Thymus (tissue), 14 donors: ENCODE data around the gene TCEANC2. TPM values are rescaled to one million over a fixed set of nuclear protein-coding genes. Genes with fewer than 3 reads are reported as not detected.
"Not testable (repeated sequence)": the region's sequence is repeated elsewhere in the genome, so short reads cannot be mapped to it uniquely, and the experiment has no call there.

Experiments
- DNase-seq, 9 donors: peaks; one replicate each; pipeline ENCODE4 v3.0.0-alpha.2; 2013; ENCODE audit warnings: low spot score in 9 of 9, low read depth in 6 of 9, missing footprints in 1 of 9
- H3K27ac ChIP-seq, 2 donors: one replicate each; pipeline ENCODE4 v1.5.1; 2013; ENCODE audit warnings: control low read depth in 1 of 2, low read depth in 1 of 2, low read length in 1 of 2, mild to moderate bottlenecking in 1 of 2, moderate library complexity in 1 of 2
- H3K27me3 ChIP-seq, 2 donors: one replicate each; pipeline ENCODE4 v1.5.1; 2013; ENCODE audit warnings: low read length in 1 of 2; ENCODE audit not compliant: control insufficient read depth in 2 of 2, insufficient read depth in 1 of 2
- H3K36me3 ChIP-seq, 2 donors: one replicate each; pipeline ENCODE4 v1.5.1; 2013; ENCODE audit warnings: low read length in 1 of 2, mild to moderate bottlenecking in 1 of 2, moderate library complexity in 1 of 2; ENCODE audit not compliant: control insufficient read depth in 2 of 2, insufficient read depth in 2 of 2
- H3K4me1 ChIP-seq, 2 donors: one replicate each; pipeline ENCODE4 v1.5.1; 2013; ENCODE audit warnings: low read length in 2 of 2; ENCODE audit not compliant: control insufficient read depth in 2 of 2, insufficient read depth in 2 of 2
- H3K4me3 ChIP-seq, 2 donors: one replicate each; pipeline ENCODE4 v1.5.1; 2013; ENCODE audit warnings: low read length in 2 of 2, control low read depth in 1 of 2, mild to moderate bottlenecking in 1 of 2
- H3K9me3 ChIP-seq, 2 donors: one replicate each; pipeline ENCODE4 v1.5.1; 2013; ENCODE audit warnings: low read length in 1 of 2, mild to moderate bottlenecking in 1 of 2; ENCODE audit not compliant: control insufficient read depth in 2 of 2, insufficient read depth in 1 of 2
- WGBS: extraction: QIAGEN DNeasy Blood & Tissue Kit; methylation state at CpG from one replicate; pipeline ENCODE4 v1.1.7; 2013; 5-methylcytosine and 5-hydroxymethylcytosine counted together
- long read RNA-seq, 10 donors: transcript quantifications; one replicate each; lab custom pipeline, GENCODE V29; 2026
- polyA plus RNA-seq: library from polyadenylated mRNA; stranded (reverse); fragments of 200-250 nt; gene quantifications from one replicate; pipeline ENCODE4 v1.2.3, GENCODE V29; 2013
- total RNA-seq: library from RNA; stranded (reverse); fragments of 120-200 nt; gene quantifications from one replicate; pipeline ENCODE4 v1.2.4, GENCODE V29; 2013
- donor health status: healthy.

The TCEANC2 gene
- 5.2 TPM for total RNA-seq
- 4.0 TPM for polyA plus RNA-seq
- long read RNA-seq, donor 1, full-length matches to known transcripts: 2 of 2 reads
- long read RNA-seq, donor 1, partial matches to known transcripts: 0 of 2 reads
- long read RNA-seq, donor 1, other reads (novel, unspliced or antisense): 0 of 2 reads
- long read RNA-seq, donor 2, full-length matches to known transcripts: 32 of 32 reads
- long read RNA-seq, donor 2, partial matches to known transcripts: 0 of 32 reads
- long read RNA-seq, donor 2, other reads (novel, unspliced or antisense): 0 of 32 reads
- long read RNA-seq, donor 3, full-length matches to known transcripts: 12 of 86 reads
- long read RNA-seq, donor 3, partial matches to known transcripts: 55 of 86 reads
- long read RNA-seq, donor 3, other reads (novel, unspliced or antisense): 19 of 86 reads
- long read RNA-seq, donor 4, full-length matches to known transcripts: 7 of 7 reads
- long read RNA-seq, donor 4, partial matches to known transcripts: 0 of 7 reads
- long read RNA-seq, donor 4, other reads (novel, unspliced or antisense): 0 of 7 reads
- long read RNA-seq, donor 5, full-length matches to known transcripts: 12 of 318 reads
- long read RNA-seq, donor 5, partial matches to known transcripts: 18 of 318 reads
- long read RNA-seq, donor 5, other reads (novel, unspliced or antisense): 288 of 318 reads
- long read RNA-seq, donor 6, full-length matches to known transcripts: 10 of 10 reads
- long read RNA-seq, donor 6, partial matches to known transcripts: 0 of 10 reads
- long read RNA-seq, donor 6, other reads (novel, unspliced or antisense): 0 of 10 reads
- long read RNA-seq, donor 7, full-length matches to known transcripts: 10 of 10 reads
- long read RNA-seq, donor 7, partial matches to known transcripts: 0 of 10 reads
- long read RNA-seq, donor 7, other reads (novel, unspliced or antisense): 0 of 10 reads
- long read RNA-seq, donor 8, full-length matches to known transcripts: 4 of 4 reads
- long read RNA-seq, donor 8, partial matches to known transcripts: 0 of 4 reads
- long read RNA-seq, donor 8, other reads (novel, unspliced or antisense): 0 of 4 reads
- long read RNA-seq, donor 9, full-length matches to known transcripts: 11 of 11 reads
- long read RNA-seq, donor 9, partial matches to known transcripts: 0 of 11 reads
- long read RNA-seq, donor 9, other reads (novel, unspliced or antisense): 0 of 11 reads
- long read RNA-seq, donor 10, full-length matches to known transcripts: 8 of 8 reads
- long read RNA-seq, donor 10, partial matches to known transcripts: 0 of 8 reads
- long read RNA-seq, donor 10, other reads (novel, unspliced or antisense): 0 of 8 reads

DNA sequence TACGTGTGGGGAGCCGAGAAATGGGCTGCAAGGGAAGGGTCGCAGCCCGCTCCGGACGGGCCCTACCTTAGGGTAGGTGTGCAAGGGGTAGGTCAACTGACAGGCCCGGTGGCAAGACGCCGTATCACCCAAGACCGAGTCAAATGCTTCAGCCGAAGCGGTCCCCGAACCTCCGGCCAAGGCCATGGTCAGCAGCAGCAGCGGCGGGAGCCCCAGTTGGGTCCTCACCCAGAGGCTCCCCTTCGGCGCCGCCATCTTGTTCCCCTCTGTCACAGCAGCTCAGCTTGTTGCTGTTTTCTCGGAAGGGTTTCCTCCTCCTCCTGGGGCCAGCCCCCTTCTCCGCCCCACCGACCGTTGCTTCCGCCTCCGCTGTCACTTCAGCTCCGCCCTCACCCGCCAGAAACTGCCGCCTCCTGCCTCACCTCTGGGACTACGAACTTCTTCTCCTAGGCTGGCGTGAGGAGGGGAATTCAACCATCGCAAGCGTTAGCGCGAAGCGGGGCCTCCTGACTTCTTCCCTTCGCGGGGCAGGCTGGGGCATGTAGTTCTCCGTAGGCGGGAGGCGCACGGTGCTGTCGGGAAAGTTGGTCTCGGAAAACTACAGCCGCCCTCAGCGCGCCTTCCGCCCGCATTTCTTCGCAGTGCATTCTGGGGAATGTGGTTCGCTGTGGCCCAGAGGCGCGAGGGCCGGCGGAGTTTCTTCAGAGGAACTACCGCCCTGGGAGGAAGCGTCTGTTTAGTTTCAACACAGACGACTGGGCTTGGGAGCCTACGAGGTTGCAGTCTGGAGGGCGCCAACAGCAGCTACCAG lies at the start of gene TCEANC2, which contains the start of gene TMEM59:
TSS of gene TCEANC2 (plus strand) at position 675 of the 811 bp plus-strand sequence. CDS start 815 bp downstream, outside the sequence.
TSS of gene TMEM59 (minus strand) at position 271 of the 811 bp plus-strand sequence. CDS start at position 255, 16 bp downstream.
- Histone ChIP-seq H3K27ac (peak within 1 kb of the TSS; percentile 89 to 100), H3K4me3 (peak within 1 kb of the TSS; percentile 66 to 77), H3K27me3 (no peaks in the 10 kb centered on the region), H3K4me1 (peaks cover 10 to 14% of the 10 kb centered on the region in 2 donors), H3K36me3 (peaks cover 0 to 6% of the 10 kb centered on the region in 2 donors), H3K9me3 (no peaks in the 10 kb centered on the region)
- WGBS: under 1% methylated on average over 59 of the region's 59 CpGs
- DNase-seq: peak; percentile 96 to 99 (median 98)

DNA sequence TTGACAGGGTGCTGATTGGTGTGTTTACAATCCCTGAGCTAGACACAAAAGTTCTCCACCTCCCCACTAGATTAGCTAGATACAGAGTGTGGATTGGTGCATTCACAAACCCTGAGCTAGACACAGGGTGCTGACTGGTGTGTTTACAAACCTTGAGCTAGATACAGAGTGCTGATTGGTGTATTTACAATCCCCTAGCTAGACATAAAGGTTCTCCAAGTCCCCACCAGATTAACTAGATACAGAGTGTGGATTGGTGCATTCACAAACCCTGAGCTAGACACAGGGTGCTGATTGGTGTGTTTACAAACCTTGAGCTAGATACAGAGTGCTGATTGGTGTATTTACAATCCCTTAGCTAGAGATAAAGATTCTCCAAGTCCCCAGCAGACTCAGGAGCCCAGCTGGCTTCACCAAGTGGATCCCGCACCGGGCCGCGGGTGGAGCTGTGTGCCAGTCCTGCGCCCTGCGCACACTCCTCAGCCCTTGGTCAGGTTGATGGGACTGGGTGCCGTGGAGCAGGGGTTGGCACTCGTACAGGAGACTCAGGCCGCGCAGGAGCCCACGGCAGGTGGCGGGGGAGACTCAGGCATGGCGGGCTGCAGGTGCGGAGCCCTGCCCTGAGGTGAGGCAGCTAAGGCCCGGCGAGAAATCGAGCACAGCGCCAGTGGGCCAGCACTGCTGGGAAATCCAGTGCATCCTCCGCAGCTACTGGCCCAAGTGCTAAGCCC lies 49.5 kb upstream of the TCEANC2 start:
- not testable (repeated sequence) for H3K4me1 ChIP-seq, H3K27ac ChIP-seq, DNase-seq, H3K36me3 ChIP-seq, H3K9me3 ChIP-seq, H3K4me3 ChIP-seq, H3K27me3 ChIP-seq
- WGBS: 93% methylated on average over 19 of the region's 19 CpGs

DNA sequence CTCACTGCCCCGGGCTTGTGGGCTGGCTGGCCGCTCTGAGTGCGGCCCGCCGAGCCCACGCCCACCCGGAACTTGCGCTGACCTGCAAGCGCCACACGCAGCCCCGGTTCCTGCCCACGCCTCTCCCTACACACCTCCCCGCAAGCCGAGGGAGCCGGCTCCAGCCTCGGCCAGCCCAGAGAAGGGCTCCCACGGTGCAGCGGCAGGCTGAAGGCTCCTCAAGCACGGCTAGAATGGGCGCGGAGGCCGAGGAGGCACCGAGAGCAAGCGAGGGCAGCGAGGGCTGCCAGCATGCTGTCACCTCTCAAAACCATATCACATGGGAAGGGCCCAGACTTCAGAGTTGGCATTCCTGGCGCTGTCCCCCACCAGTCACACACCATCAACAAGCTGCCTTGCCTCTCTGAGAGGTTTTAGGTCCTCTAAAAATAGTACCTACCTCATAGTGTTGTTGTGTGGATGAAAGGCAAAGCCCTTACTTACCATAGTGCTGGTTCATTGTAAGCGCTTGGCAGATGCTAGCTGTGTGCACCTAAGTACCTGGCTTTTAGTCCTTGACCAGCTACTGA lies 48.8 kb upstream of the TCEANC2 start:
- no peak for DNase-seq
- WGBS: 97% methylated on average over 27 of the region's 27 CpGs

DNA sequence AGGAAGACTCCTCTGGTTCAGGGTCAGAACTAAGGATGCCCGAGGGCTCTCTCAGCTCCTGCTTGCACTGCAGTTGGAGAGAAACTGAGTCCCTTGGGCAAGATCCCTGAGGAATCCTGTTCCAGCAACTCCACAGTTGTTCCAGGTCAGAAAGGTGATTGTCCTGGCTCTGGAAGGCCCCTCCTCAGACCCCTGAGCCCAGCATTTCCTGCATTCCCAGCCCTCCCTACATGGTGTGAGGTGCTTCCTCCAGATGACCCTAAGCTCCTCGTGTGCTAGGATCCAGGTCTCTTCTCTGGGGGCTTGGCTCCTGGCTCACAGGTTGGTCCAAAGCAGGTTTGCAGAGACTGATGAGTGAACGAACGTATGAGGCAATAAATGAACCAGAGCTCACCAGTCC lies 46.9 kb upstream of the TCEANC2 start:
- WGBS: 92% methylated on average over 4 of the region's 4 CpGs

More for the DNA sequence above, 48.8 kb upstream of the TCEANC2 start:
- no peaks in the 10 kb centered on the region for H3K4me1 ChIP-seq
- no peaks in the 10 kb centered on the region for H3K36me3 ChIP-seq
- H3K27me3 ChIP-seq: no peaks in the 10 kb centered on the region
- H3K27ac ChIP-seq: no peak overlapping the region
- peaks cover 0 to 5% of the 10 kb centered on the region in 2 donors for H3K9me3 ChIP-seq
- no peak overlapping the region for H3K4me3 ChIP-seq

DNA sequence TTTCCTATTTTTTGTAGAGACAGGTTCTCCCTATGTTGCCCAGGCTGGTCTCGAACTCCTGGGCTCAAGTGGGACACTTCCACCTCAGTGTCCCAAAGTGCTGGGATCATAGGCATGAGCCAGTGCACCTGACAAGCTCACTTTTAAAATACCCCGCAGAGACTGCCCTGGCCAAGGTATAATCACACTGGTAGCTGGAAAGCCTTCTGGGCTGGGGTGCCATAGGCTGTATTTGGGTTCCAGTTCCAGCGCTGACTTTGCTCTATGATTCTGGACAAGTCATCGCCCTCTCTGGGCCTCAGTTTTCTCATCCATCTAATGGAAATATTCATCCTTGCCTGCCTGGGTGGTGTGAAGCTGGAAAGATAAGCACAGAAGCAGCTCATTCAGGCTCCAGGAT lies 45.8 kb upstream of the TCEANC2 start:
- 97% methylated on average over 4 of the region's 4 CpGs for WGBS
- no peak overlapping the region for H3K4me3 ChIP-seq
- H3K4me1 ChIP-seq: no peaks in the 10 kb centered on the region
- H3K36me3 ChIP-seq: no peaks in the 10 kb centered on the region
- no peak for DNase-seq
- peaks cover 0 to 5% of the 10 kb centered on the region in 2 donors for H3K9me3 ChIP-seq
- no peak overlapping the region for H3K27ac ChIP-seq
- no peaks in the 10 kb centered on the region for H3K27me3 ChIP-seq

More for the DNA sequence above, 46.9 kb upstream of the TCEANC2 start:
- Histone ChIP-seq H3K9me3 (peaks cover 0 to 5% of the 10 kb centered on the region in 2 donors), H3K4me3 (no peak overlapping the region), H3K27ac (no peak overlapping the region), H3K27me3 (no peaks in the 10 kb centered on the region), H3K36me3 (no peaks in the 10 kb centered on the region), H3K4me1 (no peaks in the 10 kb centered on the region)
- DNase-seq: no peak

DNA sequence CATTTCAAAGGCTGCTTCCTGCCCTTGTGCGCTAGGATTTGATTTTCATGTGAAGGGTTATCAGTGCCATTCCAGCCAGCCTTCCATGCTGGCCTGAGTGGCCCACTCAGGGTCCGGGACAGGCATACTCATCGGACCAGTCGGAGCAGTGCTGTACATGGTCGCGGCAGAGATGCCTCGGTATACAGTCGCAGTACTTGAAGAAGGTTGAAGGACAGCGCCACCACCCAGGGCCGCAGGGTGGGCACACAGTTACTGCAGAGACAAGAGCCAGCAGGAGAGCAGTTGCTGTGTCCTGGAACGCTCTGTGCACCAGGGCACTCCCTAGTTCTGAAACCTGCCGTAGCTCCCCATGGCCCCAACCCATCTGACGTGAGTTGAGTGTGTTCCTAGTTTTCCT lies 44.5 kb upstream of the TCEANC2 start:
- no peak overlapping the region for H3K4me3 ChIP-seq
- no peaks in the 10 kb centered on the region for H3K27me3 ChIP-seq
- H3K4me1 ChIP-seq: no peaks in the 10 kb centered on the region
- H3K27ac ChIP-seq: no peak overlapping the region
- DNase-seq: no peak
- H3K9me3 ChIP-seq: peaks cover 0 to 5% of the 10 kb centered on the region in 2 donors
- 96% methylated on average over 13 of the region's 13 CpGs for WGBS
- H3K36me3 ChIP-seq: no peaks in the 10 kb centered on the region

DNA sequence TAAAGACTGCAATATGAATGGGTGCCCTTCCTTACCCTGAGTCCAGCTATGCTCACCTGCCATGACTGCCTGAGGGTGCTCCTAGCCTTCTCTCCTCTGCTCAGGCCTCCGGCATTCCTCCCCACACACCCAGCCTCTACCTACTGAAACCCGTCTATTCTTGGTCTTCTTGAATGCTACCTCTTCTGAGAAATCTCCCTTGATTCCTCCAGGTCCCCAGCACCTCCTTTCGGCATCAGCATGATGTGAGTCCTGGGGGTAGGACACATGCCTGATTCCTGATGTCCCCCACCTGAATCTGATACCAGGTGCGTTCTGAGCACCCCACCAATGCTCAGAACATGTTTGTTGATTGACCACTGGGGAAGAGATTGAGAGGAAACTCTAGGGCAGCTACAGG lies 44.0 kb upstream of the TCEANC2 start:
- Histone ChIP-seq H3K36me3 (no peaks in the 10 kb centered on the region), H3K27me3 (no peaks in the 10 kb centered on the region), H3K4me1 (no peaks in the 10 kb centered on the region), H3K9me3 (peaks cover 0 to under 1% of the 10 kb centered on the region in 2 donors), H3K4me3 (no peak overlapping the region), H3K27ac (no peak overlapping the region)
- DNase-seq: no peak
- WGBS: 96% methylated on average over 4 of the region's 4 CpGs
